GM23248 (cell line): ENCODE measurements around the gene HCN3. TPM values are rescaled to one million over a fixed set of nuclear protein-coding genes. Genes with fewer than 3 reads are reported as not detected.
"Not testable (repeated sequence)": the region's sequence is repeated elsewhere in the genome, so short reads cannot be mapped to it uniquely, and the experiment has no call there.

Experiments
- DNase-seq: peaks from one replicate; pipeline ENCODE4 v3.0.0-alpha.2; 2015
- H2AFZ ChIP-seq: fragments of 200-600 bp; sonication (generic); 2 replicates; pipeline ENCODE4 v1.6.1; 2016; ENCODE audit warnings: antibody characterized with exemption
- H3F3A ChIP-seq: fragments of 200-600 bp; sonication (generic); 2 replicates; pipeline ENCODE4 v1.6.1; 2016; ENCODE audit warnings: mild to moderate bottlenecking, antibody characterized with exemption, mixed run types; ENCODE audit not compliant: insufficient read depth
- H3K27ac ChIP-seq: fragments of 200-600 bp; sonication (generic); 2 replicates; pipeline ENCODE4 v1.5.1; 2016; ENCODE audit warnings: mild to moderate bottlenecking
- H3K27me3 ChIP-seq: fragments of 200-600 bp; sonication (generic); replicated peaks from 2 replicates; pipeline ENCODE4 v1.6.1; 2016; ENCODE audit warnings: mild to moderate bottlenecking; ENCODE audit not compliant: insufficient read depth
- H3K36me3 ChIP-seq: fragments of 200-600 bp; sonication (generic); 2 replicates; pipeline ENCODE4 v1.6.1; 2016; ENCODE audit warnings: low read depth, mild to moderate bottlenecking
- H3K4me1 ChIP-seq: fragments of 200-600 bp; sonication (generic); 2 replicates; pipeline ENCODE4 v1.6.1; 2016; ENCODE audit warnings: mild to moderate bottlenecking; ENCODE audit not compliant: insufficient read depth
- H3K4me2 ChIP-seq: fragments of 200-600 bp; sonication (generic); one replicate; pipeline ENCODE4 v1.6.1; 2016; ENCODE audit warnings: mild to moderate bottlenecking; ENCODE audit not compliant: unreplicated experiment
- H3K4me3 ChIP-seq: fragments of 200-600 bp; sonication (generic); 2 replicates; pipeline ENCODE4 v1.5.1; 2016; ENCODE audit warnings: mild to moderate bottlenecking
- H3K79me2 ChIP-seq: fragments of 200-600 bp; sonication (generic); 2 replicates; pipeline ENCODE4 v1.6.1; 2016; ENCODE audit warnings: mild to moderate bottlenecking; ENCODE audit not compliant: insufficient read depth
- H3K9ac ChIP-seq: fragments of 200-600 bp; sonication (generic); 2 replicates; pipeline ENCODE4 v1.6.1; 2016; ENCODE audit warnings: mild to moderate bottlenecking
- H3K9me2 ChIP-seq: fragments of 200-600 bp; sonication (generic); 2 replicates; pipeline ENCODE4 v1.6.1; 2016; ENCODE audit warnings: mixed run types, mild to moderate bottlenecking, moderate library complexity; ENCODE audit not compliant: insufficient read depth
- H3K9me3 ChIP-seq: fragments of 200-600 bp; sonication (generic); one replicate; pipeline ENCODE4 v1.6.1; 2017; ENCODE audit warnings: low read depth
- H4K20me1 ChIP-seq: fragments of 200-600 bp; sonication (generic); 2 replicates; pipeline ENCODE4 v1.6.0; 2016; ENCODE audit not compliant: insufficient read depth
- EZH2 ChIP-seq: fragments of 200-600 bp; sonication (generic); IDR thresholded peaks from 2 replicates; pipeline ENCODE4 v1.6.1; 2018; ENCODE audit warnings: antibody characterized with exemption, mild to moderate bottlenecking; ENCODE audit not compliant: insufficient read depth, poor library complexity, severe bottlenecking
- EZH2phosphoT487 ChIP-seq: fragments of 200-600 bp; sonication (generic); IDR thresholded peaks from 2 replicates; pipeline ENCODE4 v1.6.1; 2018; ENCODE audit warnings: antibody characterized with exemption, moderate library complexity, mild to moderate bottlenecking, low read depth; ENCODE audit not compliant: insufficient read depth
- WGBS, 2 experiments: methylation state at CpG; one replicate each; pipeline ENCODE4 v1.1.6; 2015 to 2017; ENCODE audit warnings: low lambda C conversion rate in 2 of 2, low coverage in 1 of 2; ENCODE audit errors: missing lambda C conversion rate in 2 of 2; 5-methylcytosine and 5-hydroxymethylcytosine counted together
- in situ Hi-C: fragments of 300-500 bp; cut with MboI; formaldehyde crosslinking; loops from 2 replicates; pipeline ENCODE4 v1.15.0; 2020
- polyA plus RNA-seq: library from polyadenylated mRNA; unstranded; fragments of >200 nt; fragmentation: Nextera tagmentation; extraction: Ambion mirVana; gene quantifications from 2 replicates; pipeline ENCODE4 v1.2.1, GENCODE V29; 2016
- total RNA-seq: library from RNA; depleted of rRNA; stranded (reverse); fragments of >200 nt; shearing (Covaris generic); gene quantifications from 2 replicates; pipeline ENCODE4 v1.2.3, GENCODE V29; 2014; rRNA removed

HCN3 gene
- total RNA-seq (0.76 and 1.4 TPM in 2 replicates), polyA plus RNA-seq (1.6 and 1.9 TPM in 2 replicates)

DNA sequence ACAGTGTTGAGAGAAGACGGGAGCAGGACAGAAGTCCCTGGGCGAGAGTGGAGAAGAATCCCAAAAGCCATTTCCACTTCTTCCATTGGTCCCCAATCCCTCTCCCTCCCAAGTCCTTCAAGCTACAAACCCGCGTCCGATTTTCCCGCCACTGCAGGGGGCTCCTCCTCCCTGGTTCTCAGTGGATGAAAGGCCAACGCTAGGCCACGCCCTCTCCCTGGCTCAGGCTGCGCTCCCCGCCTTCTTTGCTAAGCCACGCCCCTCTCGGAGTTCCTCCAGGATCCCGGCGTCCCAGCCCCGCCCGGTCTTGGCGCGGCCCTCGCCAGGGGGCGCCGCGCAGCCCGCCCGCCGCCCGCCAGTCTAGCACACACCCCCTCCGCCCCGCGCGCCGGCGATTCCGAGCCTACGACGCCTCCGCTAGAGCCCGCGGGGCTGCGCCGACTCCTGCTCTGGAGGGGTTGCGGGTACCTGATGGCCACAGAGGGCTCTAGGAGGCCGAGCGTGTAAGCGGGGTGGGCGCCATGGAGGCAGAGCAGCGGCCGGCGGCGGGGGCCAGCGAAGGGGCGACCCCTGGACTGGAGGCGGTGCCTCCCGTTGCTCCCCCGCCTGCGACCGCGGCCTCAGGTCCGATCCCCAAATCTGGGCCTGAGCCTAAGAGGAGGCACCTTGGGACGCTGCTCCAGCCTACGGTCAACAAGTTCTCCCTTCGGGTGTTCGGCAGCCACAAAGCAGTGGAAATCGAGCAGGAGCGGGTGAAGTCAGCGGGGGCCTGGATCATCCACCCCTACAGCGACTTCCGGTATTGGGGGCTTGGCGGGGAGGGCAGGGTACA lies at the start of gene HCN3:
TSS of gene HCN3 (plus strand) at position 394 of the 832 bp plus-strand sequence. CDS start at position 522, 128 bp downstream.
- H4K20me1 ChIP-seq, result no peaks in the 10 kb centered on the region
- H3K9ac ChIP-seq, result peak within 1 kb of the TSS; percentile 56
- no peaks in the 10 kb centered on the region for H3K27me3 ChIP-seq
- peaks cover 5% of the 10 kb centered on the region for H3K79me2 ChIP-seq
- H3K27ac ChIP-seq, result no peak within 1 kb of the TSS
- peak; percentile 98 for DNase-seq
- H3K9me3 ChIP-seq, result no peaks in the 10 kb centered on the region
- H3F3A ChIP-seq, result peaks cover 13% of the 10 kb centered on the region
- WGBS, 2 experiments, result 2 to 3% methylated on average over 39 to 63 of the region's 68 CpGs
- H3K4me3 ChIP-seq, result peak within 1 kb of the TSS; percentile 75
- peak within 1 kb of the TSS; percentile 77 for H2AFZ ChIP-seq
- TF ChIP-seq EZH2 (no peak), EZH2phosphoT487 (no peak)
- no peaks in the 10 kb centered on the region for H3K9me2 ChIP-seq
- in situ Hi-C loops, result no loop called here
- no peaks in the 10 kb centered on the region for H3K36me3 ChIP-seq
- peaks cover 4% of the 10 kb centered on the region for H3K4me1 ChIP-seq
- peak within 1 kb of the TSS; percentile 69 for H3K4me2 ChIP-seq

DNA sequence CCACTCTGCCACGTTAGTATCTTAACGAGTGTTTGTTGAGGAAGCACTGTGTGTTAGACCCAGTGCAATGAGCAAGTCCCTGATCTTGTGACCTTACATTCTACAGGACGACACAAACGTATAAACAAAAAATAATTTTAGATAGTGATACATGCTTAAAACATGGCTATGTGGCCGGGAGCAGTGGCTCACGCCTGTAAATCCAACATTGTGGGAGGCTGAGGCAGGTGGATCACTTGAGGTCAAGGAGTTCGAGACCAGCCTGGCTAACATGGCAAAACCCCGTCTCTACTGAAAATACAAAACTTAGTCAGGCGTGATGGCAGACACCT lies 49.2 kb upstream of the HCN3 start:
- H3K4me3 ChIP-seq, result peak overlapping the region; percentile 91
- H3K27me3 ChIP-seq, result no peaks in the 10 kb centered on the region
- WGBS, 2 experiments, result 54 to 58% methylated on average over 9 of the region's 9 CpGs
- H3K36me3 ChIP-seq, result no peaks in the 10 kb centered on the region
- no peaks in the 10 kb centered on the region for H4K20me1 ChIP-seq
- H2AFZ ChIP-seq, result peak overlapping the region; percentile 91
- peaks cover 44% of the 10 kb centered on the region for H3K4me1 ChIP-seq
- H3K9ac ChIP-seq, result peak overlapping the region; percentile 76
- H3K27ac ChIP-seq, result peak overlapping the region; percentile 58
- H3K4me2 ChIP-seq, result peak overlapping the region; percentile 81
- peaks cover 27% of the 10 kb centered on the region for H3K79me2 ChIP-seq
- DNase-seq, result no peak
- peaks cover 29% of the 10 kb centered on the region for H3F3A ChIP-seq
- H3K9me3 ChIP-seq, result no peaks in the 10 kb centered on the region
- TF ChIP-seq EZH2phosphoT487, result no peak
- TF ChIP-seq EZH2, result no peak
- in situ Hi-C loops, result no loop called here
- H3K9me2 ChIP-seq, result no peaks in the 10 kb centered on the region

DNA sequence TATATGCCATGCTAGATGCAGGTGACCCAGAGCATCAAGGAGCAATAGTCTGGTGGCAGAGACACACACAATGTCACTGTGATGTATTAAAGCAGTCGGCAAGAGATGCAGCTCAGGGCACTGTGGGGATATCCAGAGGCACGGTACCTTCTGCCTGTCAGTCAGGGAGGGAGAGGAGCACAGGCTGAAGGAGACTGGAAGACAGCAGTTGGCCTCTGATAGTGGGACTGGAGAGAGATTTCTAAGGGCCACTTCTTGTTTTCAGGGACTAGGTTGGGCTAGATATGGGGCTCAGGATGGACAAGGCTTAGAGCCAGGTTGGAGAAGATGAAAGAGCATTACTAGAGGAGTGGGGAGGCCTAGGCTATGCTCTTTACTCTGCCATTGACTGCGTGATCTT lies 46.0 kb upstream of the HCN3 start:
- H3K36me3 ChIP-seq, H2AFZ ChIP-seq, H3K9me2 ChIP-seq, H3K4me2 ChIP-seq, H4K20me1 ChIP-seq, H3K4me3 ChIP-seq, H3K79me2 ChIP-seq, H3F3A ChIP-seq, DNase-seq, in situ Hi-C loops, H3K9ac ChIP-seq, H3K9me3 ChIP-seq, H3K27me3 ChIP-seq: not testable (repeated sequence)
- Histone ChIP-seq H3K4me1 (peaks cover 21% of the 10 kb centered on the region), H3K27ac (peak overlapping the region; percentile 64; the same call in 1 of the 2 replicates)
- 35 to 37% methylated on average over 3 of the region's 3 CpGs for WGBS, 2 experiments

DNA sequence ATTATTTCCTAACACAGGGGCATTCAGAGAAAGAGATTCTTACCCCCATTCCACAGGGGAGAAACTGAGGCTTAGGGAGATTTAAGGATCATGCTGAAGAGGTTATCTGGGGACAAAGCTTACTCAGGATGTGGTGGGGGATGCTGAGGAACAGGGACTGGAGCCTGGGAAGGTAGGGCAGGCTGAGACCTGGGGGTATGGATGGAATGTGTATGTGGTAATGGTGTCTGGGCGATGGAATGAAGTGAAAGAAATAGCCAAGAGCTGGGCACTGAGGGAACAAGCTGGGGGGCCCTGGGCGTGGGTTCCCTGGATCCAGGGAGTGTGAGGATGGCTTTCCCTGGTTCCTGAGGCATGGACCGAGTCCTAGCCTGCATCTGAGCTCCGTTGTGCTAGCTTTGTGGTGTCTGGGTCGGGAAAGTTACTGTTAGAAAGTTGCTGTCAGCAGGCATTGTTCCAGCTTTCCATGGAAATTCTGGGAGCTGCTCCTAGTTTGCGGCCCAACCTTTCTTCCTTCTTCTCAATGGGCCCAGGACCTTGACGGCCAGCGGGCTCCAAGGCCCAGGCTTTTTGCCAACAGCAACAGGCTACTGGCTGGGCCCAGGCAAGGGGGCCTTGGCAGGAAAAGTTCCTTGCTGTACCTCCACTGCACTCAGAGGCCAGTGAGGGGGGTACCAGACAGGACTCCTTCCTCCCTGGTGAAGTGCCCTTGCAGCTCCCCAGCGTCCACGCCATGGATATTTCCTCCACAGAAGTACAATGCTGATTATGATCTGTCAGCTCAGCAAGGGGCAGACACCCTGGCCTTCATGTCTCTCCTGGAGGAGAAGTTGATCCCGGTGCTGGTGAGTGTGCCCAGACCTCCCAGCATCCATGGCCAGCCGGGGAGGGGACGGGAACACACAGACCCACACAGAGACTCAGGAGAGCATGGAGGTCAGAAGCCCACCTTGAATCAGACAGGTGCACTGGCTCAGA lies 45.0 kb upstream of the HCN3 start:
- Histone ChIP-seq H3K4me1 (peaks cover 20% of the 10 kb centered on the region), H3K9ac (peak overlapping the region; percentile 47; the same call in 1 of the 2 replicates), H3K27ac (peak overlapping the region; percentile 64)
- H3K9me2 ChIP-seq, in situ Hi-C loops, H3K4me2 ChIP-seq, H3K27me3 ChIP-seq, H4K20me1 ChIP-seq, H2AFZ ChIP-seq, H3K9me3 ChIP-seq, H3F3A ChIP-seq, H3K4me3 ChIP-seq, H3K36me3 ChIP-seq, H3K79me2 ChIP-seq: not testable (repeated sequence)
- peak; percentile 59 for DNase-seq
- 31 to 40% methylated on average over 11 to 13 of the region's 13 CpGs for WGBS, 2 experiments

DNA sequence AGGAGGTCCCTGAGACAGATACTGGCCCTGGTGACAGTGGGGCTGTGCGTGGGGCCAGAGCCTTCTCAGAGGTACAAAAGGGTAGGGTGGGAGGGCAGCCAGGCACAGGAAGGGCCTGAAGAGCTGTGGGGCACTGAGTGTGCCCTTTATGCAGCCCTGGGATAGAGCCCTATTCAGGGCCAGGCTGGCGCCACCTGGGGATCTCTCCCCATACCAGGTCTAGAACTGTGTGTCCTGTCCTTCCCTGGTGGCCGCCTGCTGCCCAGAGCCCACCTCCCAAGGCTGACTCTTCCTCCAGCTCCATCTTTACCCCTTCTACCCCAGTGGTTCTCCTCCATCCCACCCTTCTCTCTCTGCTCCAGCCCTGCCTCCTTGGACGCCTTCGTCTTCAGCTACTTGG lies 43.8 kb upstream of the HCN3 start:
- H3K27ac ChIP-seq, DNase-seq, H3K9me3 ChIP-seq, H3K79me2 ChIP-seq, H3F3A ChIP-seq, H3K4me2 ChIP-seq, H3K9ac ChIP-seq, H3K9me2 ChIP-seq, H3K36me3 ChIP-seq, H3K4me3 ChIP-seq, H2AFZ ChIP-seq, in situ Hi-C loops, H4K20me1 ChIP-seq, H3K27me3 ChIP-seq: not testable (repeated sequence)
- peaks cover 14% of the 10 kb centered on the region for H3K4me1 ChIP-seq
- 97% methylated on average over 2 of the region's 5 CpGs; no CpG with 5 or more reads in 1 of the 2 experiments for WGBS, 2 experiments

DNA sequence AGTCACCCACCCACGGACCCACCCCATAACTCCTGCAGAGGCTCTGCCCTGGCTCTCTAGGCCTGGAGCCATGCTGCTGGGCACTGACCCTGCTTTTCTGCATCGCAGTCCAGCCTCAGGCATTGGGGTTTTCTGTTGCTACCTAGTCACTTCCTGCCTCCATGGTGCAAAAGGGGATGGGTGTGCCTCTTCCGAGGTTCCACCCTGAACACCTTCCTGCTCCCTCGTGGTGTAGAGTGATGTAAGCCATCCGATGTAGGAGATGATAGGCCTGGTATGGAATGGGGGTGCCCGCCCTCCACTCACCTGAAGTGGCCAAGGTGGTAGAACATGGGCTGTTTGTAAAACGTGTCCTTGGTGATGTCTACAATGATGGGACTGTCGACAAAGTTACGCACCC lies 41.9 kb upstream of the HCN3 start:
- in situ Hi-C loops, H3K4me3 ChIP-seq, DNase-seq, H3F3A ChIP-seq, H3K9me2 ChIP-seq, H3K27ac ChIP-seq, H4K20me1 ChIP-seq, H3K9me3 ChIP-seq, H3K9ac ChIP-seq, H3K36me3 ChIP-seq, H3K4me2 ChIP-seq, H3K27me3 ChIP-seq, H2AFZ ChIP-seq, H3K79me2 ChIP-seq: not testable (repeated sequence)
- 87 to 94% methylated on average over 7 of the region's 9 CpGs for WGBS, 2 experiments
- peaks cover 14% of the 10 kb centered on the region for H3K4me1 ChIP-seq
